ENCODE data around the gene GABPB2.

Gene GABPB2

DNA sequence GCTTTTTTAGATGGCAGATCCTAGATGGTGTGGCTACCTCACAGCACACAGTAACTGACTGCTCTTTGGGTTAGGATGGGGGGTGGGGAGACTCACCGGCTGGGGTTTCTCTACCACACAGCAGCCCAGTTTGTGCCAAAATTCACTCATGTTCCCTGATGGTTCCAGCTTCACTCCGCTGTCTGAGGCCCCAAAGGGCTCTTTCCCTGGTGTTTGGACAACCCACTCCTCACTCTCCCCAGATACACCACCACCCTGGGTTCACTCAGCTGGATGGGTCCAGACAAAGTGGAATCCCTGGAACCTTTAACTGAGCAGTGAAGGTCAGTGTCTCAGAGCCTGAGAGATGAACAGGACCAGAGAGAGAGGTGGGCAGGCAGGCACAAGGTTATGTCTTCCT lies 15.0 kb upstream of the GABPB2 start:
- Histone ChIP-seq H2AK5ac (ENCODE audit: low read length, severe bottlenecking) (peak overlapping the region; percentile 37), H3K9me3 (ENCODE audit: control insufficient read depth, low read length) (no peaks in the 10 kb centered on the region), H2AFZ (ENCODE audit: low read depth, low read length) (no peak overlapping the region), H3K4me3 (ENCODE audit: insufficient read depth in 1 of 2, low read depth in 1 of 2, low read length in 2 of 2) (no peak overlapping the region), H3K79me1 (replicated peaks; ENCODE audit: low read length, poor library complexity, severe bottlenecking) (peaks cover 9% of the 10 kb centered on the region), H3K23ac (ENCODE audit: low read length in 2 of 2) (no peak overlapping the region), H4K91ac (ENCODE audit: low read length) (no peak overlapping the region), H3K9ac (ENCODE audit: low read length) (peak overlapping the region; percentile 55), H3K4ac (ENCODE audit: low read depth in 1 of 2, low read length in 2 of 2) (no peak overlapping the region), H3K27ac (ENCODE audit: low read length, poor library complexity, severe bottlenecking) (no peak overlapping the region), H2BK120ac (ENCODE audit: low read depth, low read length) (no peak overlapping the region), H2BK5ac (ENCODE audit: low read depth, low read length, poor library complexity, severe bottlenecking) (no peak overlapping the region), H2BK15ac (ENCODE audit: low read depth, poor library complexity, severe bottlenecking) (no peak overlapping the region), H3K4me2 (ENCODE audit: low read length, poor library complexity, severe bottlenecking) (no peak overlapping the region), H3K27me3 (ENCODE audit: control insufficient read depth in 1 of 2, insufficient read depth in 1 of 2, low read length in 2 of 2) (no peaks in the 10 kb centered on the region), H3K36me3 (ENCODE audit: control insufficient read depth in 1 of 2, insufficient read depth in 2 of 2, low read depth in 1 of 2, low read length in 2 of 2) (peaks cover 36 to 65% of the 10 kb centered on the region in 2 experiments), H4K8ac (ENCODE audit: low read length) (no peak overlapping the region), H3K4me1 (ENCODE audit: control insufficient read depth, insufficient read depth, low read depth, low read length) (peaks cover 11% of the 10 kb centered on the region), H2BK12ac (ENCODE audit: low read length in 2 of 2) (no peak overlapping the region), H3K18ac (ENCODE audit: low read depth in 1 of 2, low read length in 2 of 2) (no peak overlapping the region), H3K14ac (ENCODE audit: low read length in 2 of 2) (no peak overlapping the region)
- DNase-seq = no peak
- 100% methylated on average over 1 of the region's 2 CpGs for WGBS

DNA sequence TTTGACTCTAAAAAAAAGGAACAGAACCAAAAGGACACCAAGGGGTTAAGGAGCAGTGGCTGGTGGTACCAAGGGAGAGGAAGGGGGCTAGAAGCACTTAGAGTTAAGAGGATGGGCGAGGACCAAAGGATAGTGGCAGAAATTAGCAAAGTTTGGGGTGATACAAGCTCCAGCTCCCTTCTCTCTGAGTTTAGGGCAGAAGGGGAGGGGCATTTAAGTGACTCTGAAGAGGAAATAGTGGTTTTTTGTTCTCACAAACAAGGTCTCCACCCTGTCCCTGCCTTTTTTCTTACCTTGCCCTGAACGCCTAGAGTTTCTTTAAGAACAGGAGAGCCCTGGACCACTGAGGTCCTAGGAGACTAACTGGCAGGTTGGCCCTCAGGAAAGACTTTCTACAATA lies 14.4 kb upstream of the GABPB2 start:
- H3K23ac ChIP-seq (ENCODE audit: low read length in 2 of 2) = no peak overlapping the region
- no peak overlapping the region for H3K27ac ChIP-seq (ENCODE audit: low read length, poor library complexity, severe bottlenecking)
- no peak overlapping the region for H2BK15ac ChIP-seq (ENCODE audit: low read depth, poor library complexity, severe bottlenecking)
- H2AFZ ChIP-seq (ENCODE audit: low read depth, low read length) = no peak overlapping the region
- H3K27me3 ChIP-seq (ENCODE audit: control insufficient read depth in 1 of 2, insufficient read depth in 1 of 2, low read length in 2 of 2) = no peaks in the 10 kb centered on the region
- peak overlapping the region; percentile 56 for H2AK5ac ChIP-seq (ENCODE audit: low read length, severe bottlenecking)
- no peak overlapping the region for H2BK120ac ChIP-seq (ENCODE audit: low read depth, low read length)
- no peak overlapping the region for H3K14ac ChIP-seq (ENCODE audit: low read length in 2 of 2)
- H3K36me3 ChIP-seq (ENCODE audit: control insufficient read depth in 1 of 2, insufficient read depth in 2 of 2, low read depth in 1 of 2, low read length in 2 of 2) = peaks cover 36 to 59% of the 10 kb centered on the region in 2 experiments
- 46% methylated on average over 2 of the region's 2 CpGs for WGBS
- H3K18ac ChIP-seq (ENCODE audit: low read depth in 1 of 2, low read length in 2 of 2) = no peak overlapping the region
- no peak overlapping the region for H3K4me2 ChIP-seq (ENCODE audit: low read length, poor library complexity, severe bottlenecking)
- DNase-seq = no peak
- H3K4ac ChIP-seq (ENCODE audit: low read depth in 1 of 2, low read length in 2 of 2) = no peak overlapping the region
- no peak overlapping the region for H3K4me3 ChIP-seq (ENCODE audit: insufficient read depth in 1 of 2, low read depth in 1 of 2, low read length in 2 of 2)
- peaks cover 9% of the 10 kb centered on the region for H3K79me1 ChIP-seq (replicated peaks; ENCODE audit: low read length, poor library complexity, severe bottlenecking)
- no peak overlapping the region for H4K8ac ChIP-seq (ENCODE audit: low read length)
- peak overlapping the region; percentile 55 for H3K9ac ChIP-seq (ENCODE audit: low read length)
- H4K91ac ChIP-seq (ENCODE audit: low read length) = no peak overlapping the region
- H3K9me3 ChIP-seq (ENCODE audit: control insufficient read depth, low read length) = no peaks in the 10 kb centered on the region
- peaks cover 11% of the 10 kb centered on the region for H3K4me1 ChIP-seq (ENCODE audit: control insufficient read depth, insufficient read depth, low read depth, low read length)
- no peak overlapping the region for H2BK12ac ChIP-seq (ENCODE audit: low read length in 2 of 2)
- no peak overlapping the region for H2BK5ac ChIP-seq (ENCODE audit: low read depth, low read length, poor library complexity, severe bottlenecking)

DNA sequence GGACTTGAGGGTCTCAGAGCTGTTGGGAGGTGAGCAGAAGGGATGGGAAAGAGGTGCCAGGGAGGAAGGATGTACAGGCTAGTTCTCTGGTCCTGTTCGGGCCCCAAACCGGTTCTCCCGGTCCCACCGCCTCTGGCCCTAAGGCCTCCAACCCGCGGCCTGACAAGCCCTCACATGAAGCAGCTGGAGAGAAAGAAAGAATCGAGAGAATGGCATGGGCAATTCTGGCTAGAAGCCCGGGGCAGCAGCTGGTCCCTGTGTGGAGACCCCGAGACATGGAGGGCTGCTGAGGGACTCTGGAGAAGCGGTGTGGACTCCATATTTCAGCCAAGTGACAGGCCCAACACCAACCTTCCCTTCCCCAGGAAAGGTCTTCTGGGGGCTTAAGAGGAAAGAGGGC lies 11.9 kb upstream of the GABPB2 start:
- H2BK5ac ChIP-seq (ENCODE audit: low read depth, low read length, poor library complexity, severe bottlenecking) = peak overlapping the region; percentile 88
- H3K9me3 ChIP-seq (ENCODE audit: control insufficient read depth, low read length) = no peaks in the 10 kb centered on the region
- H3K4me1 ChIP-seq (ENCODE audit: control insufficient read depth, insufficient read depth, low read depth, low read length) = peaks cover 14% of the 10 kb centered on the region
- H3K4me2 ChIP-seq (ENCODE audit: low read length, poor library complexity, severe bottlenecking) = peak overlapping the region; percentile 67
- peaks cover 6% of the 10 kb centered on the region for H3K79me1 ChIP-seq (replicated peaks; ENCODE audit: low read length, poor library complexity, severe bottlenecking)
- H3K27me3 ChIP-seq (ENCODE audit: control insufficient read depth in 1 of 2, insufficient read depth in 1 of 2, low read length in 2 of 2) = no peaks in the 10 kb centered on the region
- under 1% methylated on average over 10 of the region's 10 CpGs for WGBS
- DNase-seq = peak; percentile 58
- no peak overlapping the region for H2BK120ac ChIP-seq (ENCODE audit: low read depth, low read length)
- H2BK15ac ChIP-seq (ENCODE audit: low read depth, poor library complexity, severe bottlenecking) = peak overlapping the region; percentile 78
- H2AK5ac ChIP-seq (ENCODE audit: low read length, severe bottlenecking) = peak overlapping the region; percentile 26
- no peak overlapping the region for H4K8ac ChIP-seq (ENCODE audit: low read length)
- H3K14ac ChIP-seq (ENCODE audit: low read length in 2 of 2) = peak overlapping the region in 1 of 2 experiments; percentile 46
- H3K23ac ChIP-seq (ENCODE audit: low read length in 2 of 2) = no peak overlapping the region
- peak overlapping the region; percentile 98 for H4K91ac ChIP-seq (ENCODE audit: low read length)
- no peak overlapping the region for H2AFZ ChIP-seq (ENCODE audit: low read depth, low read length)
- peaks cover 21 to 34% of the 10 kb centered on the region in 2 experiments for H3K36me3 ChIP-seq (ENCODE audit: control insufficient read depth in 1 of 2, insufficient read depth in 2 of 2, low read depth in 1 of 2, low read length in 2 of 2)
- H2BK12ac ChIP-seq (ENCODE audit: low read length in 2 of 2) = peak overlapping the region in 1 of 2 experiments; percentile 28
- peak overlapping the region; percentile 56 to 97 for H3K4ac ChIP-seq (ENCODE audit: low read depth in 1 of 2, low read length in 2 of 2)
- peak overlapping the region; percentile 96 to 99 for H3K18ac ChIP-seq (ENCODE audit: low read depth in 1 of 2, low read length in 2 of 2)
- peak overlapping the region; percentile 97 for H3K9ac ChIP-seq (ENCODE audit: low read length)
- peak overlapping the region; percentile 88 to 98 for H3K4me3 ChIP-seq (ENCODE audit: insufficient read depth in 1 of 2, low read depth in 1 of 2, low read length in 2 of 2)
- peak overlapping the region; percentile 71 for H3K27ac ChIP-seq (ENCODE audit: low read length, poor library complexity, severe bottlenecking)

GRCh38 chr1:151059109-151060006 lies 11.2 kb upstream of the GABPB2 start, which contains the start of gene CDC42SE1:
TSS of gene CDC42SE1 (minus strand) at chr1:151059622. CDS start at chr1:151055730, 3,892 bp downstream.
- peak within 1 kb of the TSS; percentile 88 to 98 for H3K4me3 ChIP-seq (ENCODE audit: insufficient read depth in 1 of 2, low read depth in 1 of 2, low read length in 2 of 2)
- no peaks in the 10 kb centered on the region for H3K27me3 ChIP-seq (ENCODE audit: control insufficient read depth in 1 of 2, insufficient read depth in 1 of 2, low read length in 2 of 2)
- H4K91ac ChIP-seq (ENCODE audit: low read length) = peak within 1 kb of the TSS; percentile 98
- H3K4me2 ChIP-seq (ENCODE audit: low read length, poor library complexity, severe bottlenecking) = peak within 1 kb of the TSS; percentile 94
- peak within 1 kb of the TSS; percentile 88 for H2BK5ac ChIP-seq (ENCODE audit: low read depth, low read length, poor library complexity, severe bottlenecking)
- peak within 1 kb of the TSS; percentile 8 for H2AFZ ChIP-seq (ENCODE audit: low read depth, low read length)
- peak within 1 kb of the TSS; percentile 97 for H2BK120ac ChIP-seq (ENCODE audit: low read depth, low read length)
- H3K4me1 ChIP-seq (ENCODE audit: control insufficient read depth, insufficient read depth, low read depth, low read length) = peaks cover 15% of the 10 kb centered on the region
- WGBS = under 1% methylated on average over 48 of the region's 58 CpGs
- H2BK12ac ChIP-seq (ENCODE audit: low read length in 2 of 2) = peak within 1 kb of the TSS; percentile 57 to 84
- peak within 1 kb of the TSS; percentile 96 to 99 for H3K18ac ChIP-seq (ENCODE audit: low read depth in 1 of 2, low read length in 2 of 2)
- H4K8ac ChIP-seq (ENCODE audit: low read length) = peak within 1 kb of the TSS; percentile 97
- H3K79me1 ChIP-seq (replicated peaks; ENCODE audit: low read length, poor library complexity, severe bottlenecking) = peaks cover 3% of the 10 kb centered on the region
- peak within 1 kb of the TSS in 1 of 2 experiments; percentile 97 for H3K14ac ChIP-seq (ENCODE audit: low read length in 2 of 2)
- no peaks in the 10 kb centered on the region for H3K9me3 ChIP-seq (ENCODE audit: control insufficient read depth, low read length)
- peak within 1 kb of the TSS; percentile 84 for H3K27ac ChIP-seq (ENCODE audit: low read length, poor library complexity, severe bottlenecking)
- H3K23ac ChIP-seq (ENCODE audit: low read length in 2 of 2) = peak within 1 kb of the TSS; percentile 37 to 45
- peaks cover 18 to 27% of the 10 kb centered on the region in 2 experiments for H3K36me3 ChIP-seq (ENCODE audit: control insufficient read depth in 1 of 2, insufficient read depth in 2 of 2, low read depth in 1 of 2, low read length in 2 of 2)
- peak; percentile 92 for DNase-seq
- H3K4ac ChIP-seq (ENCODE audit: low read depth in 1 of 2, low read length in 2 of 2) = peak within 1 kb of the TSS; percentile 97
- H2AK5ac ChIP-seq (ENCODE audit: low read length, severe bottlenecking) = peak within 1 kb of the TSS; percentile 42
- H2BK15ac ChIP-seq (ENCODE audit: low read depth, poor library complexity, severe bottlenecking) = peak within 1 kb of the TSS; percentile 78
- peak within 1 kb of the TSS; percentile 97 for H3K9ac ChIP-seq (ENCODE audit: low read length)

Measured in mesenchymal stem cell (in vitro differentiated cells and primary cell).